ENCODE measurements around the gene ASF1A.
"Not testable (repeated sequence)": the region's sequence is repeated elsewhere in the genome, so short reads cannot be mapped to it uniquely, and the experiment has no call there.

ASF1A gene

GRCh38 chr6:118893807-118894424 lies at the start of gene ASF1A:
Gene ASF1A, plus strand, starts transcription at chr6:118894152. Its CDS starts 262 bp downstream, at chr6:118894414.
- peak; percentile 99 for DNase-seq

GRCh38 chr6:118844915-118845314 lies 49.0 kb upstream of the ASF1A start:
- no peak for DNase-seq

GRCh38 chr6:118853408-118853807 lies 40.5 kb upstream of the ASF1A start:
- no peak for DNase-seq

GRCh38 chr6:118856301-118856700 lies 37.7 kb upstream of the ASF1A start:
- peak; percentile 5 for DNase-seq

- DNase-seq: no peak
These were observed 34.4 kb upstream of the ASF1A start for GRCh38 chr6:118859517-118860064.

- no peak for DNase-seq
These were observed 33.6 kb upstream of the ASF1A start for GRCh38 chr6:118860363-118860762.

- no peak for DNase-seq
These were observed 33.1 kb upstream of the ASF1A start for GRCh38 chr6:118860880-118861279.

- DNase-seq: no peak
These were observed 31.5 kb upstream of the ASF1A start for GRCh38 chr6:118862443-118862842.

GRCh38 chr6:118864341-118865099 lies 29.4 kb upstream of the ASF1A start:
- no peak for DNase-seq

GRCh38 chr6:118865100-118865391 lies 28.9 kb upstream of the ASF1A start:
- DNase-seq: no peak

- peak; percentile 3 for DNase-seq
These were observed 26.8 kb upstream of the ASF1A start for GRCh38 chr6:118867181-118867580.

GRCh38 chr6:118868901-118869300 lies 25.1 kb upstream of the ASF1A start:
- not testable (repeated sequence) for DNase-seq

- peak; percentile 64 for DNase-seq
These were observed 24.6 kb upstream of the ASF1A start for GRCh38 chr6:118869350-118869749.

- DNase-seq: peak; percentile 8
These were observed 23.9 kb upstream of the ASF1A start for GRCh38 chr6:118869894-118870589.

GRCh38 chr6:118871331-118871730 lies 22.6 kb upstream of the ASF1A start:
- no peak for DNase-seq

GRCh38 chr6:118872318-118872717 lies 21.6 kb upstream of the ASF1A start:
- DNase-seq: no peak

- DNase-seq: no peak
These were observed 21.2 kb upstream of the ASF1A start for GRCh38 chr6:118872726-118873125.

- no peak for DNase-seq
These were observed 20.7 kb upstream of the ASF1A start for GRCh38 chr6:118873239-118873638.

- no peak for DNase-seq
These were observed 18.3 kb upstream of the ASF1A start for GRCh38 chr6:118875672-118876071.

- peak; percentile 58 for DNase-seq
These were observed 17.8 kb upstream of the ASF1A start for GRCh38 chr6:118876198-118876597.

GRCh38 chr6:118876814-118877213 lies 17.1 kb upstream of the ASF1A start:
- DNase-seq: peak; percentile 86

GRCh38 chr6:118877806-118878205 lies 16.1 kb upstream of the ASF1A start:
- no peak for DNase-seq

- no peak for DNase-seq
These were observed 12.3 kb upstream of the ASF1A start for GRCh38 chr6:118881440-118882313.

Measured in EL (cell line).